NB4 (cell line): ENCODE results near the gene XYLB.

ENCODE experiments used
- DNase-seq: peaks from one replicate; pipeline ENCODE4 v3.0.0; 2010; ENCODE audit warnings: low read depth
- H3K4me3 ChIP-seq: one replicate; pipeline ENCODE4 v1.5.1; 2011; ENCODE audit warnings: mild to moderate bottlenecking, low read depth, low read length, moderate library complexity
- CTCF ChIP-seq: IDR thresholded peaks from one replicate; pipeline ENCODE4 v1.5.1; 2012; ENCODE audit warnings: low read depth, low read length
- MAX ChIP-seq: IDR thresholded peaks from 2 replicates; pipeline ENCODE4 v1.6.1; 2011; ENCODE audit warnings: low read depth, low read length
- MYC ChIP-seq: IDR thresholded peaks from 2 replicates; pipeline ENCODE4 v1.6.1; 2011; ENCODE audit warnings: low read depth, low read length
- POLR2A ChIP-seq: IDR thresholded peaks from 2 replicates; pipeline ENCODE4 v1.6.1; 2011; ENCODE audit warnings: mild to moderate bottlenecking; ENCODE audit not compliant: insufficient read length; ENCODE audit errors: extremely low read depth

Gene XYLB

GRCh38 chr3:38392604-38393163, 46.1 kb downstream of the XYLB start:
- TF ChIP-seq MAX (no peak), CTCF (no peak), MYC (no peak), POLR2A (no peak)
- H3K4me3 ChIP-seq, result no peak overlapping the region
- no peak for DNase-seq

- no peak for DNase-seq
- H3K4me3 ChIP-seq, result no peak overlapping the region
- no peak for TF ChIP-seq MAX
- TF ChIP-seq POLR2A, result no peak
- no peak for TF ChIP-seq CTCF
- TF ChIP-seq MYC, result no peak
These were observed 49.7 kb downstream of the XYLB start for GRCh38 chr3:38396239-38396638.

- H3K4me3 ChIP-seq, result no peak overlapping the region
- no peak for DNase-seq
- no peak for TF ChIP-seq MAX
These were observed 50.3 kb downstream of the XYLB start for GRCh38 chr3:38396861-38397260.

GRCh38 chr3:38397320-38397719, 50.7 kb downstream of the XYLB start:
- TF ChIP-seq MAX (no peak), POLR2A (no peak), MYC (no peak), CTCF (no peak)
- DNase-seq, result peak; percentile 49
- no peak overlapping the region for H3K4me3 ChIP-seq

GRCh38 chr3:38401246-38401962, 54.8 kb downstream of the XYLB start:
- H3K4me3 ChIP-seq, result no peak overlapping the region
- no peak for DNase-seq
- TF ChIP-seq MAX, result no peak
- no peak for TF ChIP-seq MYC
- no peak for TF ChIP-seq POLR2A
- no peak for TF ChIP-seq CTCF

GRCh38 chr3:38404286-38404685, 57.7 kb downstream of the XYLB start:
- no peak overlapping the region for H3K4me3 ChIP-seq
- no peak for TF ChIP-seq MAX
- TF ChIP-seq MYC, result no peak
- no peak for TF ChIP-seq CTCF
- no peak for TF ChIP-seq POLR2A
- peak; percentile 74 for DNase-seq
